Neuronal stem cell (in vitro differentiated cells): Measurements from ENCODE around the gene SYP.

Experiments
- DNase-seq: peaks from one replicate; pipeline ENCODE4 v3.0.0-alpha.2; 2013; ENCODE audit warnings: low spot score
- H2AFZ ChIP-seq: one replicate; pipeline ENCODE4 v1.6.1; 2013; ENCODE audit warnings: mild to moderate bottlenecking, low read length, inconsistent platforms
- H2AK5ac ChIP-seq: 2 replicates; pipeline ENCODE4 v1.6.1; 2013; ENCODE audit warnings: low read depth, mild to moderate bottlenecking, inconsistent platforms, low read length, moderate library complexity, mixed read lengths
- H2BK120ac ChIP-seq: 2 replicates; pipeline ENCODE4 v1.6.1; 2013; ENCODE audit warnings: low read depth, mild to moderate bottlenecking, inconsistent platforms, low read length, moderate library complexity, mixed read lengths
- H2BK12ac ChIP-seq: one replicate; pipeline ENCODE4 v1.6.1; 2013; ENCODE audit warnings: low read length, inconsistent platforms
- H2BK15ac ChIP-seq: 2 replicates; pipeline ENCODE4 v1.6.1; 2013; ENCODE audit warnings: mild to moderate bottlenecking, low read length, inconsistent platforms, mixed read lengths
- H2BK5ac ChIP-seq: one replicate; pipeline ENCODE4 v1.6.1; 2013; ENCODE audit warnings: inconsistent platforms, mild to moderate bottlenecking, low read length, moderate library complexity
- H3K14ac ChIP-seq: one replicate; pipeline ENCODE4 v1.6.1; 2013; ENCODE audit warnings: low read length, inconsistent platforms
- H3K18ac ChIP-seq: 2 replicates; pipeline ENCODE4 v1.6.1; 2013; ENCODE audit warnings: low read length, inconsistent platforms
- H3K23ac ChIP-seq: 2 replicates; pipeline ENCODE4 v1.6.1; 2013; ENCODE audit warnings: low read depth, mild to moderate bottlenecking, mixed read lengths, low read length, inconsistent platforms; ENCODE audit not compliant: poor library complexity
- H3K27ac ChIP-seq: replicated peaks from 3 replicates; pipeline ENCODE4 v1.5.1; 2013; ENCODE audit warnings: low read length, inconsistent platforms
- H3K27me3 ChIP-seq, 3 experiments: 2 replicates each; pipeline ENCODE4 v1.6.1; 2013; ENCODE audit warnings: low read length in 3 of 3, mild to moderate bottlenecking in 2 of 3, inconsistent platforms in 1 of 3, low read depth in 1 of 3, mixed read lengths in 1 of 3, moderate library complexity in 1 of 3; ENCODE audit not compliant: control insufficient read depth in 3 of 3, insufficient read depth in 3 of 3
- H3K36me3 ChIP-seq, 2 donors: replicated peaks in 1 of 2; 2 replicates each; pipeline ENCODE4 v1.6.1; 2013; ENCODE audit warnings: low read length in 2 of 2; ENCODE audit not compliant: control insufficient read depth in 2 of 2, insufficient read depth in 2 of 2
- H3K4ac ChIP-seq: 2 replicates; pipeline ENCODE4 v1.6.1; 2013; ENCODE audit warnings: inconsistent platforms, mild to moderate bottlenecking, low read length, moderate library complexity
- H3K4me1 ChIP-seq, 2 donors: 1 replicate in 1 of 2; 2 replicates in 1 of 2; pipeline ENCODE4 v1.6.1; 2013; ENCODE audit warnings: low read length in 2 of 2, low read depth in 1 of 2; ENCODE audit not compliant: control insufficient read depth in 2 of 2, insufficient read depth in 1 of 2
- H3K4me2 ChIP-seq: one replicate; pipeline ENCODE4 v1.6.1; 2013; ENCODE audit warnings: mild to moderate bottlenecking, low read length, inconsistent platforms; ENCODE audit not compliant: insufficient read depth, poor library complexity, severe bottlenecking
- H3K4me3 ChIP-seq, 2 donors: 2 replicates each; pipeline ENCODE4 v1.5.1; 2013; ENCODE audit warnings: low read length in 2 of 2, mild to moderate bottlenecking in 2 of 2, inconsistent platforms in 1 of 2, moderate library complexity in 1 of 2
- H3K79me1 ChIP-seq: one replicate; pipeline ENCODE4 v1.6.1; 2013; ENCODE audit warnings: low read depth, mild to moderate bottlenecking, inconsistent platforms, low read length, moderate library complexity
- H3K9ac ChIP-seq: one replicate; pipeline ENCODE4 v1.6.1; 2013; ENCODE audit warnings: mild to moderate bottlenecking, low read depth, low read length, inconsistent platforms; ENCODE audit not compliant: poor library complexity
- H3K9me3 ChIP-seq, 2 donors: replicated peaks in 1 of 2; 2 replicates each; pipeline versions ENCODE3 to v1.6.1; 2013; ENCODE audit warnings: low read length in 2 of 2, mild to moderate bottlenecking in 2 of 2, inconsistent platforms in 1 of 2, low read depth in 1 of 2, mixed read lengths in 1 of 2, moderate library complexity in 1 of 2; ENCODE audit not compliant: control insufficient read depth in 2 of 2, insufficient read depth in 1 of 2
- H4K8ac ChIP-seq: one replicate; pipeline ENCODE4 v1.6.1; 2013; ENCODE audit warnings: low read depth, mild to moderate bottlenecking, inconsistent platforms, low read length, moderate library complexity
- H4K91ac ChIP-seq: one replicate; pipeline ENCODE4 v1.6.1; 2013; ENCODE audit warnings: low read length, low read depth, mild to moderate bottlenecking, inconsistent platforms; ENCODE audit not compliant: poor library complexity
- WGBS, 2 donors: extraction: QIAGEN DNeasy Blood & Tissue Kit; methylation state at CpG; one replicate each; pipeline ENCODE4 v1.1.7; 2013; ENCODE audit warnings: missing lambda C conversion rate in 2 of 2, mixed read lengths in 1 of 2; ENCODE audit not compliant: insufficient read length in 2 of 2, insufficient replicate concordance in 1 of 2; ENCODE audit errors: extremely low coverage in 2 of 2; 5-methylcytosine and 5-hydroxymethylcytosine counted together

Gene SYP

DNA sequence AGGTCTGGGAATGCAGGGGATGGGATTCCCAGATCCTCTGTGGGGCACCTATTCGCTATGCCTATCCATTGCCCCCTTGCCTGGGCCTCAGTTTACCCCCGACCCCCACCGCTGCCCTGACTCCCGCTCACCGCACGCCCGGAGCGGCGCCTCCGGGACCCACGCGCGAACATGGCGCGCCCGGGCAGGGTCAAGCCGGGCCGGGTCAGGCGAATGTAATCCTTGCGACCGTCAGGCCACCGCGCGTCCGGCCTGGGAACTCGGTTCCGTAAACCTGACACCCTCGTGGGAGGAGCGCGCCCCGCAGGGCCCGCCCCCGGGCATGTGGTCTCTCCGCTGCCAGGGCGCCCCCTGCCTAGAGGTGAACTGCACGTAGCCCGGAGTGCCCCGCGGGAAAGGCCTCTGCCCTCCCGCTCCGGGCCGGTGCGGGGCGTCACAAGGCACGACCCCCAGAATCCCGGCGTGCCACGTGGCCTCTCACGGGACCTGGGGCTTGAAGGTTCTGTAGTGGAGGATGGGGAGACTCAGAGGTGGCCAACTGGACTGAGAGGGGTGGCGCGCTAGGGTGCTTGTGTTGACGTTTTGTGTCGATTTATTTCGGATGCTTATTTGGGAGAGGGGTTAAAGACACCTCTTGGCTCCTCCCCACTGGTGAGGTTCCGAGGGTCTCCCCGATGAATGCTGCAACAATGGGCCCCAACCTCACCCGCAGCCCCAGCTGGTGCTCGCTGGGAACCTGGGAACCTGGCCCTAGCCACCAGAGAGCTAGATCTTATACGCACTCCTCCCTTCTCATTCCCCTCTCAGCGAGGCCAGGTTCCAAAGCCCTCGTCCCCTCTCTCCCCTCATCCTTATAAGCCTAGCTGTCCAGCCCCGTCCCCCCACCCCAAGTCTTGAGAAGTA, 13.6 kb downstream of the SYP start, which contains the start of gene PRICKLE3:
TSS of gene PRICKLE3 (minus strand) at position 249 of the 903 bp plus-strand sequence. CDS start at position 173, 76 bp downstream.
- no peak within 1 kb of the TSS for H2AK5ac ChIP-seq
- H2BK5ac ChIP-seq, result no peak within 1 kb of the TSS
- no peak within 1 kb of the TSS for H3K23ac ChIP-seq
- no peaks in the 10 kb centered on the region for H3K9me3 ChIP-seq
- H2BK15ac ChIP-seq, result no peak within 1 kb of the TSS
- no peak for DNase-seq
- peak within 1 kb of the TSS; percentile 87 for H3K18ac ChIP-seq
- H2BK12ac ChIP-seq, result no peak within 1 kb of the TSS
- peak within 1 kb of the TSS; percentile 70 for H3K9ac ChIP-seq
- peak within 1 kb of the TSS in 1 of 2 donors; percentile 85 for H3K4me3 ChIP-seq
- H4K91ac ChIP-seq, result no peak within 1 kb of the TSS
- H3K14ac ChIP-seq, result no peak within 1 kb of the TSS
- H3K4me1 ChIP-seq, result peaks cover 0 to 11% of the 10 kb centered on the region in 2 donors
- no peaks in the 10 kb centered on the region for H3K27me3 ChIP-seq
- no peak within 1 kb of the TSS for H4K8ac ChIP-seq
- H3K36me3 ChIP-seq, result no peaks in the 10 kb centered on the region
- H2BK120ac ChIP-seq, result no peak within 1 kb of the TSS
- peak within 1 kb of the TSS; percentile 66 for H3K4me2 ChIP-seq
- peak within 1 kb of the TSS; percentile 51 for H3K27ac ChIP-seq
- no peaks in the 10 kb centered on the region for H3K79me1 ChIP-seq
- peak within 1 kb of the TSS; percentile 58 for H2AFZ ChIP-seq
- no CpG with 5 or more reads among the region's 62 CpGs for WGBS, 2 donors
- H3K4ac ChIP-seq, result no peak within 1 kb of the TSS

DNA sequence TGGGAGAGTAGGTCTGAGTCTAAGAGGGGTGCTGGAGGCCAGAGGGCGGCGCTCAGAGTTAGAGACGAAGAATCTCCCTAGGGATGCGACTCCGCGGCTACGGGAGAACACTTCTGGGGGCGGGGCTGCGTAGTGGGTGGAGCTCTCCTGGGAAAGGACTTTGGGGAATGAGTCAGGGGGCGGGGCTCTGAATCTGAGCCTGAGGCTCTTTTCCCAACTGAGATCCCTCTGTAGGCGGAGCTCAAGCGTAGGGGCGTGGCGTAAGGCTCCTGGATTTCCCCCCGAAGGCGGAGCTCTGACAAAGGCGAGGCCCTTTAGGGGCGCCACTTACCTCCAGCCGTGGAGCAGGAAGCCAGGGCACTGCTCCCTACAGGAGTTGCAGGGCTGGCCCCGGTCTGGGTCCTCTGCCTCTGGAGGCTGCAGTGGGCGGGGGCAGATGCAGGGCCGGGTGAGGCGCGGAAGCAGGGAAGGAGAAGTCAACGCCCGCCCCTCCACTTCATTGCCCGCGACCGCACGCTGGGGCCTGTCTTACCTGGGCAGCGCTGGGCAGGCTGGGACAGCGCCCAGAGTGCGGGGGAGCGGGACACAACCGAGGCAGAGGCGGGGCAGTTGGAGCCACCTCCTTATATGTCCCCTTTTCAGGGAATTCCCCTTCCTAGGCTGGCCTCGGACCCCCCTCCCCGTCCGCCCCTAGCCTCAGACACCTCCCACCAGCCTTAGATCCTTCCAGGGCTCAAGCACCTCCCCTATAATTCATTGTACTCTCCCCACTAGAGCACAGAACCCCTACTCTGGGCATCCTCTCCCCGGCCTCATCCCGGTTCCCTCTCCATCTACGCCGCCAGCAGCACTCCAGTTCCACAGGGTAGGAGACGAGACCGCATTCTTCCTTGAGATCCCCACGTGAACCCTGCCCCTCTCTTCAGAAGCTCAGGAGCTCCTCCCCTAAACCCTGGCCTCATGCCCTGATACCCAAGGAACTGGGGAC, 15.4 kb downstream of the SYP start:
- Histone ChIP-seq H2AFZ (peak overlapping the region; percentile 58), H2AK5ac (no peak overlapping the region), H3K9ac (peak overlapping the region; percentile 70), H3K9me3 (no peaks in the 10 kb centered on the region), H3K4me2 (peak overlapping the region; percentile 73), H4K8ac (no peak overlapping the region), H2BK5ac (no peak overlapping the region), H3K14ac (peak overlapping the region; percentile 21), H3K36me3 (no peaks in the 10 kb centered on the region), H3K4me3 (peak overlapping the region in 1 of 2 donors; percentile 71), H2BK12ac (no peak overlapping the region), H3K23ac (no peak overlapping the region), H3K27ac (peak overlapping the region; percentile 73), H2BK15ac (no peak overlapping the region), H3K18ac (peak overlapping the region; percentile 80), H3K4me1 (peaks cover 0 to 11% of the 10 kb centered on the region in 2 donors), H3K79me1 (no peaks in the 10 kb centered on the region), H2BK120ac (no peak overlapping the region), H4K91ac (no peak overlapping the region), H3K4ac (no peak overlapping the region), H3K27me3 (no peaks in the 10 kb centered on the region)
- WGBS, 2 donors, result no CpG with 5 or more reads among the region's 46 CpGs
- DNase-seq, result peak; percentile 87

DNA sequence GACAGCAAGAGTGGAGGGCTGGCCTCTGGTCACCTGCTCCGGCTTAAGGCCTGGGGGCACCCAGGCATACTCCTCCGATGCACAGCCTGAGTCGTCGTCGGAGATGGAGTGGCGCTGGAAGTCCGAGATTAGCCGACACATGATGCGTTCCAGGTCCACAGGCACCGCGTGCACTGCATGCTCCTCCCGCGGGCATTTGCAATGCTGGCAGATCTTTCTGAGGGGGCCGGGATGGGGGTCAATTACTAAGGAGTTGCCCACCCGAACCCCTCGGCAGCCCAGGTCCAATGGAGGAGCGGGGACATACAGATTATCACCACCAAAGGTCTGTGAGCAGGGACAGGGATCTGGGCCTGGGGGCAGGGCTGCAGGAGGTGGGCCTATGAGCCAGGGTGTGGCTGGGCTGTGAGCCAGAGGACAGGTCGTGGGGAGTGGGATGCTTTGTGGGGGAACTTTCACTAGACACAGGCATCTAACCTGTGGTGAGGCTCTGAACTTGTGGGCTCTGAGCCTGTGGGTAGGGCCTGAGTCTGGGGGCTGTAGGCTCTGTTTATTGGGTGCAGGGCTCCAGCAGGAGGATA, 16.2 kb downstream of the SYP start:
- Histone ChIP-seq H3K27ac (peak overlapping the region; percentile 73), H3K4me2 (peak overlapping the region; percentile 2), H3K4me1 (peaks cover 0 to 11% of the 10 kb centered on the region in 2 donors), H3K18ac (peak overlapping the region; percentile 17), H2BK12ac (no peak overlapping the region), H3K14ac (no peak overlapping the region), H2BK5ac (no peak overlapping the region), H2BK15ac (no peak overlapping the region), H3K27me3 (no peaks in the 10 kb centered on the region), H2AK5ac (no peak overlapping the region), H3K23ac (no peak overlapping the region), H3K4me3 (no peak overlapping the region), H3K36me3 (no peaks in the 10 kb centered on the region), H2AFZ (peak overlapping the region; percentile 58), H3K4ac (no peak overlapping the region), H2BK120ac (no peak overlapping the region), H3K9ac (peak overlapping the region; percentile 60), H3K79me1 (no peaks in the 10 kb centered on the region), H4K91ac (no peak overlapping the region), H4K8ac (no peak overlapping the region), H3K9me3 (no peaks in the 10 kb centered on the region)
- no peak for DNase-seq
- no CpG with 5 or more reads among the region's 18 CpGs for WGBS, 2 donors
